Activated CD8-positive, alpha-beta memory T cell treated with anti-CD3 and anti-CD28 coated beads for 1 hour (primary cell): Measurements from ENCODE around the gene ASPG.
"Not testable (repeated sequence)": the region's sequence is repeated elsewhere in the genome, so short reads cannot be mapped to it uniquely, and the experiment has no call there.

Experiments used
- DNase-seq, 2 donors: peaks; one replicate each; pipeline ENCODE4 v3.0.0-alpha.2; 2020; ENCODE audit warnings: low read depth in 1 of 2; ENCODE audit errors: extremely low read depth in 1 of 2

ASPG gene

DNA sequence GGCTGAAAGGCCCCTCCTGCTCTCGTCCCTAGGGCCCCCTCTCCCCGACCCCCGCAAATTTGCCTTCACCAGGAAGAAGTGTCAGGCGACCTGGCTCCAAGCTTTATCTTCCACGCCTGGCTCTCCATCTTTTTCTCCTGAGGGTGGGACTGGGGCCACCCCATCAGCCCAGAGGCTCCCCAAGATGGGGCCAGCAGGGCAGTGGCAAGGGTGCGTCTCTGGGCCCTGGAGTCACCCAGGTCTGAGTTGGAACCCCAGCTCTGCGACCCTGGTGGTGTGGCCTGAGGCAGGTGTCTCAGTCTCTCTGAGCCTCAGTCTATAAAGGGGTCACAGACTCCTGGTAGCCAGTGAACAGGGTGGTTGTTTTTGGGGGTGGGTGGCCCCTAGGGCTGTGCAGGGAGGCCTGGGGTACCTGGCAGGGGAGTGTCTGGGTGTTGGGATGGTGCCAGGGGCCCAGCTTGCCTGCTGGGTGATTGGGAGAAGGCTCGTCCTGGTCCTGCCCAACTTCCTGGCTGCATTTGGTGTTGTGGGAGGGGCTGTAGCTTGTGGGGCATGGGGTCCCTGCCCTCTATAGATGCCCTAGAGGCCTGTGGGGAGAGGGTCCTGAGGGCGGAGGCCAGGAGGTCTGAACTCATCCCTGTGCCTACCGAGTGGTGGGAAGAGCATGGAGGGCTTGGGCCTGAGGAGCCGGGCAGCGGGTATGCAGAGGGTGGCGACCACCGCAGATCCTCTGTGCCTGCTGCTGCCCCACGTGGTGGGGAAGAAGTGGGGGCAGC lies 60.5 kb downstream of the ASPG start:
- DNase-seq = no peak

- no peak for DNase-seq
Measured at GRCh38 chr14:104146651-104147345, 61.3 kb downstream of the ASPG start.

- no peak for DNase-seq
Measured at GRCh38 chr14:104147346-104148125, 62.0 kb downstream of the ASPG start.

- no peak for DNase-seq
Measured at GRCh38 chr14:104148433-104149277, 63.2 kb downstream of the ASPG start.

- DNase-seq = no peak
Measured at GRCh38 chr14:104149278-104149595, 63.7 kb downstream of the ASPG start.

- DNase-seq = no peak
Measured at GRCh38 chr14:104149617-104150135, 64.2 kb downstream of the ASPG start.

DNA sequence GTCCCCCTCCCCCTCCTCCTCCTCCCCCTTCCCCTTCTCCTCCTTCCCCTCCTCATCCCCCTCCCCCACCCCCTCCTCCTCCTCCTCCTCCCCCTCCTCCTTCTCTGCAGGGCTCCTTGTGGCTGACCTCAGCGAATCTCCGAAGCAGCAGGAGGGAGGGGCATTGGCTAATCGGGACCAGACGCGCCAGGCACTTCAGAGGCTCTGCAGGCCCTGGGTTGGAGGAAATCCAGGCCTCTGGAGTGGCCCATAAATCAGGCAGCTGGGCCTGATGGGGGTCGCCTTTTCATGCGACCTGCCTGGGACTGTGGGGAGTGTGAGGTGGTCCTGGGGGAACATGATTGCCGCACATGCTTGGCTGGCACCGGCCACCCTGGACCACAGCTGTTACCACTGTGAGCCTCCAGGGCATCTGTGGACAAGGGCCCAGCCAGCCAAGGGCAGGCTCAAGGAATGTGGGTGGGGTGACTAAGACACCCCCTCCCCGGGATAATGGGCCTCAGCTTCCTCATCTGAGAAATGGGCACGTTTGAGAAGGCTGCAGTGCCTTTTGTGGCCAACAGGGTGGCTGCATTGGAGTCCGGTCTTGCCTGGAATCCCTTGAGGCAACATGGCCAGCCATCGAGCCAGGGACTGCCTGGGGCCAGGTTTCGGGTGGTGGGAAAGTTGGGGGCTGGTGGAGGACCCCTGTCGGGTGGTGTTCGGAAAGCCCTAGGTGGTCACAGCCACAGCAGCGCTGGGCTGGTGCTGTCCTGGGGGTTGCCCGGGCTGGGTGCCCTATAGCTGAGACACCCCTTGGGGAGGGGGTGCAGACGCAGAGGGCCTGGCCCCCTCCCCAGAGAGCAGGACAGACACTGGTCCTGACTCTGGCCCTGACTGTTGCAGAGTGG lies 64.9 kb downstream of the ASPG start:
- DNase-seq = no peak

GRCh38 chr14:104151026-104151381 lies 65.5 kb downstream of the ASPG start:
- DNase-seq = no peak

DNA sequence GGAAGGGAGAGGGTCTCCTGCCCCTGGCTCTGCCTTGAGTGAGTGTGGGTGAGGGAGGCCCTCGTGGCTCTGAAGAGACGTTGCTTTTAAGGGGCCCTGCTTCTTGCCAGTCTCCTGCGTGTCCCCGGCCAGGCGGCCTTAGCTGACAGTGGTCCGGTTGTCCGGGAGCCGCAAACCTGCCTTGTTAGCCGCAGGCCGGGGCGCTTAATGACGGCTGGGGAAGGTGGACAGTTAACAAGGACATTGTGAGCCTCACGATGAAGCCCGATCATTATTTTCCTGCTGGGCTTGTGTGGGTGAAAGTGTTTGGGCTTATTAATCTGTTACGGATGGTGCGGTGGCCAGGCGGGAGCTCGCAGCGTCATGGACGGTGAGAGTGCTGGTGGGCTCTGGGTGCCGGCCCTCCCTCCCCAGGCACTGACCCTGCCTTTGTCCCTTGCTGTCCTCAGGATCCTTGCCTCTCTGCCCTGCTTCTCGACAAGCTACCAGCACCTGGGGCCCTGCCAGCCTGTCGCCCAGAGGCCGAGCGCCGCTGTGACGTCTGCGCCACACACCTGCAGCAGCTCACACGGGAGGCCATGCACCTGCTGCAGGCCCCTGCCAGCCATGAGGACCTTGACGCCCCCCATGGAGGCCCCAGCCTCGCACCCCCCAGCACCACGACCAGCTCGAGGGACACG lies 66.2 kb downstream of the ASPG start:
- DNase-seq = no peak

DNA sequence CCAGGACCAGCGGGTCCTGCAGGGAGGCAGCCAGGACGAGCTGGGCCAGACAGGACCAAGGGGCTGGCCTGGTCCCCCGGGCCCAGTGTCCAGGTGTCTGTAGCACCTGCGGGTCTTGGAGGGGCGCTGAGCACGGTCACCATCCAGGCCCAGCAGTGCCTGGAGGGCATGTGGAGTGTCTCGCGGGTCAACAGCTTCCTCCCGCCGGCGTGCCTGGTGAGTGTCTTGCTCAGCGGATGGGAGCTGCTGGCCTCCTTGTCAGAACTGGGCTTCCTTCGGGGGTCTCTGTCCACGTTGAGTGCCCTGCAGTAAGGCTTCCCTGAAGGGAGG lies 66.7 kb downstream of the ASPG start:
- no peak for DNase-seq

DNA sequence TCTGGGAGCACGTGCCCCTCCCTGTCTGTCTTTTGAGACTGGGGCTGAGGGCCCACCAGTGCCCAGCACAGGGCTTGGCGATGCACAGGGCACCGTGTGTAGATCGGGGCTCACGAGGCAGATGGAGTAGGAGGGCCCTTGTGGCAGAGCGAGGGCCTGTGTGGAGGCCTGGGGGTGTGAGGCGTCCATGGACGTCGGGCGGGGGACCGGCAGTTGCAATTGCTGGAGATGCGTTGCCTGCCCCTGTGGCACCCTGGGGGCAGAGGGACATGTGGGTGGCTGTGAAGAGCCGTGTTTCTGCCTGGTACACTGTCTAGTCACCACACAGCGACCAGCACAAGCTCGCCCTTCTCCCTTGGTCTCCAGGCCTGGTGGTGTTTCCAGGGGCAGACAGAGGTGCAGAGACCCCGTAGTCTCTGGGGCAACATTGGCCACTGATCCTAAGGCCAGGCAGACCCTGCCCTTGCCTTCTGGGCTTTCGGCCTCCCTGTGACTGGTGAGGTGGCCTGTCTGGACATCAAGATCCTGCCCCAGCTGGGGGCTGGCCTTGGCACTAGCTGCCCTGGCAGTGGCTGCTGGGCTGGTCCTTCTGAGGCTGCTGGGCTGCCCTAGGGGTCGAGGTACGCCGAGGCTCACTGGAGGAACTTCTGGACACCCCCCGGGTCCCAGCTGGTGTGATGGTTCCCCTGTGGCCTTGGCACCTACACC lies 67.3 kb downstream of the ASPG start:
- DNase-seq = no peak

- not testable (repeated sequence) for DNase-seq
Measured at GRCh38 chr14:104153394-104153755, 67.9 kb downstream of the ASPG start.

DNA sequence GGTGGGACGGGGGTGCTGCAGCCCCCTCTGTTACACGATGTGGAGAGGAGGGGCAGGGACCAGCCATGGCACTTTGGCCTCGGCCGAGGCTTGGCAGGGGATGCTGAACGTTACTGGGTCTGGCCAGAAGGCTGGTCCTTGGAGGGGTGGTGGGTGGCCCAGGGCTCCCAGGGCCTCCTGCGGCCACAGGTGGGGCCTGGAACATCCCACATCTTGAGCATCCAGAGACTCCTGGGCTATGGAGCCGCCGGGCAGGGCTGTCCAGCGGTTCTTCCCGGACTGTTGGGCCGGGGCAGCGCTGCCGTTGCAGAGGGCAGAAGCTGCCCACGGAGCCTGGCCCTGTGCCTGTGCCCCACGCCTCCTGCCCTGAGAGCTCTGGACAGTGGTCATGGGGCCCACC lies 68.7 kb downstream of the ASPG start:
- no peak for DNase-seq

DNA sequence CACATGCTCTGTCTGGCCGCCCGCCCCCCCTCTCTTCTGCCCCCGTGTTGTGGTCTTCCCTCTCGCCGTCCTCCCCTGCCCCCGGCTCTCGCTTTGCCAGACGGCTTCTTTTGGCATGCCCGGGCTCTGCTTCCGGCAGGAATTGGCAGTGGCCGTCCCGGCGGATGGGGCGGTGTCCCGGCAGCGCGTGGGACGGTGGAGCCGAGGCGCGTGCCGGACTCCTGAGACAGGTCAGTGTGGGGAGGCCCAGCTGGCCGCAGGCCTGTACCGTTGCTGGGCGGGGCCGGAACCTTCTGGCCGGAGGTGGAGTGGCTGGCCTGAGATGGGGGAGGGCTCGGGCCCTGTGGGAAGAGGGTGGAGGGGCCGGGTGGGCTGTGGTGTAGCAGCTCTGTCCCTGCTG lies 70.0 kb downstream of the ASPG start:
- DNase-seq = no peak

GRCh38 chr14:104156142-104156541 lies 70.6 kb downstream of the ASPG start:
- no peak for DNase-seq

DNA sequence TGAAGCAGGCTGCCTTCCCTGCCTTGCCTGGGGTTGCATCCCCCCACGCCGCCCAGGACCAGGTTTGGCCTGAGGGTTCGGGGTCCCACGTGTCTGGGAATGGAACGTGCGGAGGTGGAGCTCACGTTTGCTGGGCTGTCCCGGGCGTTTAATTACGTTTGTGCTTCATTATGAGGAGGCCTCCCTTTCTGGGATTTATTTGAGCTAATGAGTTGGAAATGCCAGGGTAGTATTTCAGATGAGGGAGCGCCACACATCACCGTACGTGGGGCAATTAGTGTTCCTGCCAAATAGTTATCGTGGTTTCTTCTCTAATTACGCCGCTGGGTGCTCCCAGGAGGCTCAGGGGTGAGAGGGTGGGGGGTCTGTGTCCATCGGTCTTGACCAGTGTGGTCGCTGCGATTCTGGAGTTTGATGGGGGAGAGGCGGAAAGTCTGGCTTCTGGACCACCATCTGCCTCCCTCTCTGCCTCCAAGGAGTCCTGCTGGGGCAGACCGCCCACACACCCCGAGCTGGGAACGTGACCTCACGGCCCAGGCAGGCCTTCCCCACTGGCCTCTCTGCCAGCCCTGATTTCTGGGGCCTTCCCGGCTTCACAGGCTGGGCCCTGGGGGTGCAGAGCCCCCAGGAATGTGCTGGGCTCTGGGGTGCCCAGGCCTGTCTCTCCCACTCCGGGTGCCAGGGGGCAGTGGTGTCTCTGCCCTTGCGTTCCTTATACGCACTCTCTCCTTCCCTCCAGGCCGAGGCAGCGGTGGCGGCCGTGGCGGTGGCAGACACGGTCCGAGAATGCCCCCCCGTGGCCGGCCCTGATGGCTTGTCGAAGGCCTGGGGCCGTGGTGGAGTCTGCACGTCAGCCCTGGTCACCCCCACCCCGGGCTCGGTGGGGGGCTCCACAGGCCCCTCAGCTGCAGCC lies 71.8 kb downstream of the ASPG start:
- DNase-seq = no peak

DNA sequence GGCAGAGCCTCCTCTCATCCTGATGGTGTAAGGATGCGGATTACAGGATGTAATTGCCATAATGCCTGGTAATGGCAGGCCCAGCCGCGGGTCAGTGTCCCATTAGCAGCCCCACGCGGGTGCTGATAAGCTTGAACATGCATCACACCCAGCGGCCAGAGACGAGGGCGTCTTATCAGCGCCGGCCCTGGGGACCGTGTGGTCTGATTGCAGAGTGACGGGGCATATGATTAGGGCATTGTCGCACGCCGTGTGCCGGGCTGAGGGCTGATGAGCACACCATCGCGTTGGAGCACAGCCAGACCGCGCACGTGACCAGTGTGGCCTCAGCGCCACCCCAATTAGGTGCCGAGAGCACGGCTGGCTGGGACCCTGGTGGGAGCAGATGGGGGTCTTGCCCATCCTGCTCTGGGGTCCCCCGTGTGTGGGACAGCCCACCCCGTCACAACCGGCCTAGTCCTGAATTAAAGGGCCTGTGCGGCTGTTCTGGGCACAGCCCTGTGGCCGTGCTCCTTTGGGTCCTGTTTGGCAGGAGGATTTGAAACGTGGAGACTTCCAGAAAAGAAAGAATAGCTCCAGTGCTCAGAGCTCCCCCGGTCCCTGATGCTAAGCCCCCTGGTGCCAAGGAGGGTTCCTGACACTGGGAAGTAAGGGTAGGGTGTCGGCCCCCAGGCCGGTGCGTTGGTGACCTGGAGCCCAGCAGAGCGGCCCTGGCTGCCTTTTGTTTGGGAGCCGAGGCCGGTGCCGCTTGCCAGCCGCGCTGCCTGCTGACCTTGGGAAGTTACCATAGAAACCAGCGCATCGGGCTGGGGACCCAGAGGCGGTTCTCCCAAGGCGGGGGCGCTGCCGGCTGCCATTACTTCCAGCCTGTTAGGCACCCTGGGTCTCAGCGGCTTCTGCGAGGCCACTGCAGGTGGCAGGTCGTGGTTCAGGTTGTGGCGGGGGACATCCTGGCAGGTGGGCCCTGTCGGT lies 73.6 kb downstream of the ASPG start:
- DNase-seq = no peak
